Chondrocyte (in vitro differentiated cells): Measurements from ENCODE around the gene AUTS2. TPM values are rescaled to one million over a fixed set of nuclear protein-coding genes. Genes with fewer than 3 reads are reported as not detected.

Experiments used
- DNase-seq: peaks from one replicate; pipeline ENCODE4 v3.0.0; 2021; ENCODE audit warnings: mixed read lengths, low spot score
- H3K27ac Mint-ChIP-seq: one replicate; pipeline ENCODE4 v1.8.0; 2021; ENCODE audit warnings: mild to moderate bottlenecking, moderate library complexity, mixed read lengths; ENCODE audit not compliant: unreplicated experiment
- H3K27me3 Mint-ChIP-seq: 2 replicates; pipeline ENCODE4 v1.8.0; 2021; ENCODE audit warnings: low read depth, mixed read lengths
- H3K36me3 Mint-ChIP-seq: 2 replicates; pipeline ENCODE4 v1.8.0; 2021; ENCODE audit warnings: low read depth, mixed read lengths
- H3K4me1 Mint-ChIP-seq: 2 replicates; pipeline ENCODE4 v1.8.0; 2021; ENCODE audit warnings: low read depth, mild to moderate bottlenecking, mixed read lengths
- H3K4me3 Mint-ChIP-seq: one replicate; pipeline ENCODE4 v1.8.0; 2021; ENCODE audit warnings: mild to moderate bottlenecking, moderate library complexity, mixed read lengths; ENCODE audit not compliant: unreplicated experiment
- H3K9me3 Mint-ChIP-seq: 2 replicates; pipeline ENCODE4 v1.8.0; 2021; ENCODE audit warnings: low read depth, mixed read lengths
- CTCF ChIP-seq: fragments of 200-600 bp; sonication (generic); IDR thresholded peaks from 2 replicates; pipeline ENCODE4 v1.5.0; 2021; ENCODE audit warnings: antibody characterized with exemption, mild to moderate bottlenecking, moderate library complexity
- total RNA-seq: library from RNA; stranded (reverse); gene quantifications from 3 replicates; pipeline ENCODE4 v1.2.1, GENCODE V29; 2021

AUTS2 gene
- total RNA-seq, 1 donor from 2014 or later: 31.5 TPM

GRCh38 chr7:70336536-70336935, 738.3 kb downstream of the AUTS2 start:
- DNase-seq: no peak
- no peak for TF ChIP-seq CTCF
- no peaks in the 10 kb centered on the region for H3K36me3 Mint-ChIP-seq
- peaks cover 3% of the 10 kb centered on the region for H3K9me3 Mint-ChIP-seq
- no peaks in the 10 kb centered on the region for H3K4me1 Mint-ChIP-seq
- no peak overlapping the region for H3K4me3 Mint-ChIP-seq
- H3K27ac Mint-ChIP-seq: no peak overlapping the region
- no peaks in the 10 kb centered on the region for H3K27me3 Mint-ChIP-seq

- H3K4me3 Mint-ChIP-seq: no peak overlapping the region
- H3K27ac Mint-ChIP-seq: no peak overlapping the region
- H3K4me1 Mint-ChIP-seq: no peaks in the 10 kb centered on the region
- no peaks in the 10 kb centered on the region for H3K36me3 Mint-ChIP-seq
- H3K27me3 Mint-ChIP-seq: no peaks in the 10 kb centered on the region
- DNase-seq: no peak
- no peak for TF ChIP-seq CTCF
- H3K9me3 Mint-ChIP-seq: peaks cover 1% of the 10 kb centered on the region
Measured at GRCh38 chr7:70338015-70338414, 739.7 kb downstream of the AUTS2 start.

DNA sequence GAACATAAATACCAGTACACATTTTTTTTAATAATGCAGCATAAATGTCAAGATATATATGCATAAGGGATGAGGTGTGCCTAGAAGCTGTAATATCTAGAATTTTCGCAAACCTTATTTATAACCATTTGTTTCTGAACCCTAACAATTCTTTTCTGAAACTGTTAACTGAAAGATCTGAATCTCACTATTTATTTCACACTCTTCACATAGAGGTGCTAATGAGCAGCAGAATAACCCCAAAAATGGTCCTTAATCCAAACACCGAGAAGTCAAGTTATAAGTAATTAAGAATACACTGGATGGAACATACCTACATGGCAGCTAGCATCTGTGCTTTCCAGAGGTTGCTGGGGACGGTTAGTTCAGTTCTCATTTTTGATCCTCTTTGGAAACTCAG, 742.0 kb downstream of the AUTS2 start:
- TF ChIP-seq CTCF: no peak
- H3K36me3 Mint-ChIP-seq: no peaks in the 10 kb centered on the region
- no peak for DNase-seq
- no peak overlapping the region for H3K4me3 Mint-ChIP-seq
- H3K27ac Mint-ChIP-seq: no peak overlapping the region
- no peaks in the 10 kb centered on the region for H3K4me1 Mint-ChIP-seq
- no peaks in the 10 kb centered on the region for H3K9me3 Mint-ChIP-seq
- no peaks in the 10 kb centered on the region for H3K27me3 Mint-ChIP-seq

- TF ChIP-seq CTCF: no peak
- Mint-ChIP-seq H3K9me3 (no peaks in the 10 kb centered on the region), H3K4me3 (no peak overlapping the region), H3K27me3 (no peaks in the 10 kb centered on the region), H3K36me3 (no peaks in the 10 kb centered on the region), H3K4me1 (no peaks in the 10 kb centered on the region), H3K27ac (no peak overlapping the region)
- DNase-seq: no peak
Measured at GRCh38 chr7:70341446-70341845, 743.2 kb downstream of the AUTS2 start.

DNA sequence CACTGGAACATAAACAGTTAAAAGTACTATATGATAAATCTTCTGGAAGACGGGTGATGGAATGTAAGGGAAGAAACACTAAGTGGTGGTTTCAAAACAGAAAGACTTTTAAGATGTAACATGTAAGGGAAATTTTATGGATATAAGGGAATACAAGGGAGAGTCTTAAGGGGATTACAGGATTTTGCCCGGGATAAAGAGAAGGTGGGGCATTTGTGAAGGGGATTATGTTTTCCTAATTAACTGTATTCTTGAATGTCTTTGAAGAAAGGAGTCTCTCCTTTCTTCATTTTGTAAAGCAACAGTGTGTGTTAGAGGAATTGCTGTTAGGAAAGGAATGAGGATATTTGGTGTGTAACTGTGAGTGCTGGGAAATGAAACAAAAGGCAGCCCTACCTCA, 745.2 kb downstream of the AUTS2 start:
- no peak overlapping the region for H3K4me3 Mint-ChIP-seq
- no peaks in the 10 kb centered on the region for H3K9me3 Mint-ChIP-seq
- no peaks in the 10 kb centered on the region for H3K27me3 Mint-ChIP-seq
- no peak for DNase-seq
- H3K4me1 Mint-ChIP-seq: no peaks in the 10 kb centered on the region
- H3K27ac Mint-ChIP-seq: no peak overlapping the region
- no peaks in the 10 kb centered on the region for H3K36me3 Mint-ChIP-seq
- TF ChIP-seq CTCF: no peak
